Measurements from ENCODE around the gene ERBB2. TPM values are rescaled to one million over a fixed set of nuclear protein-coding genes. Genes with fewer than 3 reads are reported as not detected.
A peak's percentile ranks its signal among the peaks of the same experiment; 100 is the strongest.

The ERBB2 gene
- total RNA-seq, 1 experiment from 2014 or later: 216 TPM

DNA sequence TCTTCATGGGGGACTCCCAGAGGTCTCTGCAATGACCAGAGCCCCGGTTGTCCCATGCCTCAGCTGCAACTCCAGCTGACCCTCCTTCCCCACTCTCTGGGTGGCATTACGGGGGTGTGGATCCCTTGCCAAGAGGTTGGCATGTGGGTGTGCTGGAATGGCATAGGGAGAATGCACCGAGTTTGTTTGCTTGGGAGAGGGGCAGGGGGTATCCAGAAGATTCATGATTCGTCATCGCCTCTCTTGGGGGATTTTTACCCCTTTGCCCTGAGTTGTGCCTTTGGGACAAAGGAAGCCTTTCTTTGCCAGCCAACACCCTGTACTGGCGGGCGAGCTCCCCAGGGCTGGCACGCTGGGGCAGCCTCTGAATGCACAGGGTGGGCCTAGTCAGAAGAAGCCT, 6.5 kb downstream of the ERBB2 start:
- Histone ChIP-seq H3K23ac (ENCODE audit: insufficient read length, low read depth, low read length) (no peak overlapping the region), H2AFZ (ENCODE audit: low read length) (no peak overlapping the region), H4K91ac (ENCODE audit: insufficient read length, low read depth, low read length) (no peak overlapping the region), H4K5ac (ENCODE audit: insufficient read length, low read depth, low read length) (no peak overlapping the region), H3K27me3 (ENCODE audit: insufficient read depth, low read length) (no peaks in the 10 kb centered on the region), H3K4me2 (ENCODE audit: insufficient read depth, insufficient read length, low read length) (no peak overlapping the region), H3K18ac (ENCODE audit: insufficient read length, low read depth, low read length) (no peak overlapping the region), H3K4ac (ENCODE audit: low read depth, low read length) (no peak overlapping the region), H2BK120ac (ENCODE audit: low read depth, low read length, poor library complexity, severe bottlenecking) (no peak overlapping the region), H3K9ac (ENCODE audit: extremely low read depth, insufficient read length, low read length) (no peak overlapping the region), H4K8ac (replicated peaks; ENCODE audit: insufficient read length, low read depth, low read length) (no peak overlapping the region), H2AK5ac (ENCODE audit: insufficient read length, low read length) (no peak overlapping the region), H2BK20ac (ENCODE audit: low read depth, low read length, poor library complexity, severe bottlenecking) (no peak overlapping the region), H3K27ac (ENCODE audit: insufficient read length, low read depth, low read length) (no peak overlapping the region), H3K56ac (ENCODE audit: insufficient read length, low read depth, low read length) (no peak overlapping the region), H3T11ph (ENCODE audit: low read length) (no peak overlapping the region), H3K14ac (ENCODE audit: insufficient read depth, low read length) (no peak overlapping the region; the same call in 1 of the 2 replicates), H2BK5ac (ENCODE audit: insufficient read length, low read length) (no peak overlapping the region), H3K79me2 (ENCODE audit: insufficient read depth, low read length) (peaks cover 45% of the 10 kb centered on the region; the same call in 1 of the 2 replicates), H4K20me1 (ENCODE audit: control insufficient read depth, insufficient read depth, insufficient read length) (no peaks in the 10 kb centered on the region), H3K23me2 (ENCODE audit: insufficient read length, low read depth, low read length, poor library complexity, severe bottlenecking) (peaks cover 1% of the 10 kb centered on the region), H2BK15ac (ENCODE audit: low read depth, low read length) (no peak overlapping the region), H3K4me1 (ENCODE audit: insufficient read depth, low read length) (peaks cover 12% of the 10 kb centered on the region), H3K9me3 (ENCODE audit: control insufficient read depth, low read depth, low read length) (no peaks in the 10 kb centered on the region), H2BK12ac (ENCODE audit: insufficient read length, low read depth, low read length) (no peak overlapping the region), H3K79me1 (ENCODE audit: insufficient read depth, low read depth, low read length, poor library complexity, severe bottlenecking) (no peaks in the 10 kb centered on the region)
- H3K27ac Mint-ChIP-seq: peak overlapping the region; percentile 14 to 82 (median 77); a peak in 4 of 7 replicates
- TF ChIP-seq, protein P1, sequence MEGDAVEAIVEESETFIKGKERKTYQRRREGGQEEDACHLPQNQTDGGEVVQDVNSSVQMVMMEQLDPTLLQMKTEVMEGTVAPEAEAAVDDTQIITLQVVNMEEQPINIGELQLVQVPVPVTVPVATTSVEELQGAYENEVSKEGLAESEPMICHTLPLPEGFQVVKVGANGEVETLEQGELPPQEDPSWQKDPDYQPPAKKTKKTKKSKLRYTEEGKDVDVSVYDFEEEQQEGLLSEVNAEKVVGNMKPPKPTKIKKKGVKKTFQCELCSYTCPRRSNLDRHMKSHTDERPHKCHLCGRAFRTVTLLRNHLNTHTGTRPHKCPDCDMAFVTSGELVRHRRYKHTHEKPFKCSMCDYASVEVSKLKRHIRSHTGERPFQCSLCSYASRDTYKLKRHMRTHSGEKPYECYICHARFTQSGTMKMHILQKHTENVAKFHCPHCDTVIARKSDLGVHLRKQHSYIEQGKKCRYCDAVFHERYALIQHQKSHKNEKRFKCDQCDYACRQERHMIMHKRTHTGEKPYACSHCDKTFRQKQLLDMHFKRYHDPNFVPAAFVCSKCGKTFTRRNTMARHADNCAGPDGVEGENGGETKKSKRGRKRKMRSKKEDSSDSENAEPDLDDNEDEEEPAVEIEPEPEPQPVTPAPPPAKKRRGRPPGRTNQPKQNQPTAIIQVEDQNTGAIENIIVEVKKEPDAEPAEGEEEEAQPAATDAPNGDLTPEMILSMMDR (conservative IDR thresholded peaks at IDR 0.05): no peak
- H3K36me3 Mint-ChIP-seq (ENCODE audit: insufficient read depth in 1 of 3, low read depth in 3 of 3): peaks cover 55 to 76% (median 62%) of the 10 kb centered on the region in 3 experiments
- H3K27me3 Mint-ChIP-seq (ENCODE audit: low read depth): no peaks in the 10 kb centered on the region; the same call in 1 of the 2 replicates
- no peak for DNase-seq
- H3K4me1 Mint-ChIP-seq: peaks cover 42 to 47% of the 10 kb centered on the region in 2 experiments
- H3K4me3 Mint-ChIP-seq: peak overlapping the region in 1 of 2 experiments; percentile 32; a peak in 1 of 5 replicates
- H3K9me3 Mint-ChIP-seq: no peaks in the 10 kb centered on the region
- WGBS (ENCODE audit: extremely low coverage, insufficient read length, low lambda C conversion rate): no CpG with 5 or more reads among the region's 8 CpGs
